IMR-90 (cell line): ENCODE measurements around the gene YIPF7. TPM values are rescaled to one million over a fixed set of nuclear protein-coding genes. Genes with fewer than 3 reads are reported as not detected.

ENCODE experiments used
- ATAC-seq: fragments of 200-7000 bp; cut with Tn5 transposase; 2 replicates; pipeline ENCODE4 v1.9.1; 2020; ENCODE audit warnings: low read depth, mild to moderate bottlenecking, moderate library complexity
- BruUV-seq: library from RNA; stranded (reverse); fragments of 400-500 nt; replicated peaks from 2 replicates; lab custom pipeline; 2021; lab: Mats Ljungman, UMichigan
- CTCF ChIA-PET: fragments of 300-600 bp; formaldehyde crosslinking; extraction: SDS; loops from one replicate; lab custom pipeline; 2021; ENCODE audit warnings: antibody characterized with exemption; lab: Yijun Ruan, JAX
- POLR2A ChIA-PET: fragments of 300-600 bp; sonication (Branson Sonifier 250); formaldehyde crosslinking; loops from one replicate; lab custom pipeline; 2022; ENCODE audit warnings: antibody characterized with exemption; ENCODE audit not compliant: unreplicated experiment; lab: Charles Lee
- DNase-seq: peaks from one replicate; pipeline ENCODE4 v3.0.0; 2013
- H2AFZ ChIP-seq: replicated peaks from 2 replicates; pipeline ENCODE3; 2013; ENCODE audit warnings: low read length, mild to moderate bottlenecking; ENCODE audit not compliant: poor library complexity
- H2AK5ac ChIP-seq: 2 replicates; pipeline ENCODE4 v1.6.1; 2013; ENCODE audit warnings: low read depth, low read length, inconsistent platforms
- H2AK9ac ChIP-seq: replicated peaks from 2 replicates; pipeline ENCODE3; 2013; ENCODE audit warnings: mild to moderate bottlenecking, low read depth, low read length, moderate library complexity; ENCODE audit not compliant: poor library complexity
- H2BK120ac ChIP-seq: 2 replicates; pipeline ENCODE4 v1.6.1; 2013; ENCODE audit warnings: low read depth, low read length, inconsistent platforms
- H2BK15ac ChIP-seq: 3 replicates; pipeline ENCODE4 v1.6.1; 2013; ENCODE audit warnings: low read depth, low read length, inconsistent platforms
- H2BK20ac ChIP-seq: 2 replicates; pipeline ENCODE4 v1.6.1; 2013; ENCODE audit warnings: low read depth, mild to moderate bottlenecking, inconsistent platforms, low read length, moderate library complexity
- H2BK5ac ChIP-seq: 2 replicates; pipeline ENCODE4 v1.6.1; 2013; ENCODE audit warnings: mild to moderate bottlenecking, low read depth, low read length, inconsistent platforms; ENCODE audit not compliant: poor library complexity, severe bottlenecking
- H3K14ac ChIP-seq: replicated peaks from 2 replicates; pipeline ENCODE4 v1.6.1; 2013; ENCODE audit warnings: low read depth, low read length, inconsistent platforms
- H3K18ac ChIP-seq: 2 replicates; pipeline ENCODE4 v1.6.1; 2013; ENCODE audit warnings: low read depth, low read length, control low read depth
- H3K23ac ChIP-seq: 2 replicates; pipeline ENCODE4 v1.6.1; 2013; ENCODE audit warnings: low read depth, low read length, inconsistent platforms
- H3K27ac ChIP-seq: 2 replicates; pipeline ENCODE4 v1.5.1; 2013; ENCODE audit warnings: mild to moderate bottlenecking, control low read depth, low read length; ENCODE audit not compliant: insufficient read depth
- H3K27me3 ChIP-seq: 2 replicates; pipeline ENCODE4 v1.6.1; 2013; ENCODE audit warnings: low read length; ENCODE audit not compliant: control insufficient read depth, insufficient read depth
- H3K36me3 ChIP-seq: 2 replicates; pipeline ENCODE4 v1.6.1; 2013; ENCODE audit warnings: low read length, mixed read lengths; ENCODE audit not compliant: control insufficient read depth, insufficient read depth
- H3K4ac ChIP-seq: 2 replicates; pipeline ENCODE4 v1.6.1; 2013; ENCODE audit warnings: low read depth, low read length, inconsistent platforms
- H3K4me1 ChIP-seq: 2 replicates; pipeline ENCODE4 v1.6.1; 2013; ENCODE audit warnings: low read length, mixed read lengths; ENCODE audit not compliant: control insufficient read depth, insufficient read depth
- H3K4me2 ChIP-seq: 2 replicates; pipeline ENCODE4 v1.6.1; 2013; ENCODE audit warnings: low read depth, mild to moderate bottlenecking, control low read depth, low read length, moderate library complexity
- H3K4me3 ChIP-seq: 2 replicates; pipeline ENCODE4 v1.5.1; 2013; ENCODE audit warnings: low read depth, mild to moderate bottlenecking, control low read depth, low read length, moderate library complexity; ENCODE audit not compliant: insufficient read depth
- H3K56ac ChIP-seq: 2 replicates; pipeline ENCODE4 v1.6.1; 2013; ENCODE audit warnings: low read length, inconsistent platforms; ENCODE audit not compliant: insufficient read depth; ENCODE audit errors: extremely low read depth
- H3K79me1 ChIP-seq, 2 experiments: 2 replicates each; pipeline ENCODE4 v1.6.1; 2013; ENCODE audit warnings: low read length in 2 of 2, inconsistent platforms in 1 of 2, low read depth in 1 of 2
- H3K9ac ChIP-seq: 2 replicates; pipeline ENCODE4 v1.6.1; 2013; ENCODE audit warnings: low read depth, low read length, control low read depth
- H3K9me1 ChIP-seq: 2 replicates; pipeline ENCODE4 v1.6.1; 2013; ENCODE audit warnings: low read length, inconsistent platforms; ENCODE audit not compliant: insufficient read depth
- H3K9me3 ChIP-seq: 2 replicates; pipeline ENCODE4 v1.6.1; 2013; ENCODE audit warnings: low read length; ENCODE audit not compliant: control insufficient read depth, insufficient read depth
- H4K20me1 ChIP-seq: 2 replicates; pipeline ENCODE4 v1.6.1; 2013; ENCODE audit warnings: low read length, inconsistent platforms; ENCODE audit not compliant: insufficient read depth
- H4K5ac ChIP-seq: 2 replicates; pipeline ENCODE4 v1.6.1; 2013; ENCODE audit warnings: mild to moderate bottlenecking, low read depth, low read length, control low read depth
- H4K8ac ChIP-seq, 2 experiments: 2 replicates each; pipeline ENCODE4 v1.6.1; 2013; ENCODE audit warnings: low read depth in 2 of 2, low read length in 2 of 2, control low read depth in 1 of 2, inconsistent platforms in 1 of 2
- H4K91ac ChIP-seq: 2 replicates; pipeline ENCODE4 v1.6.1; 2013; ENCODE audit warnings: low read depth, low read length, inconsistent platforms; ENCODE audit not compliant: insufficient read depth
- BHLHE40 ChIP-seq: fragments of 150-350 bp; IDR thresholded peaks from 2 replicates; pipeline ENCODE4 v1.6.1; 2016; ENCODE audit warnings: mild to moderate bottlenecking, low read depth, low read length
- CEBPB ChIP-seq: IDR thresholded peaks from 2 replicates; pipeline ENCODE4 v1.6.1; 2012; ENCODE audit warnings: low read depth, low read length, improper control_type of control experiment
- MAFK ChIP-seq: IDR thresholded peaks from 2 replicates; pipeline ENCODE4 v1.6.1; 2012; ENCODE audit warnings: low read depth, low read length, improper control_type of control experiment
- MXI1 ChIP-seq: IDR thresholded peaks from 2 replicates; pipeline ENCODE4 v1.6.1; 2012; ENCODE audit warnings: low read depth, mild to moderate bottlenecking, low read length, moderate library complexity, borderline replicate concordance
- NFE2L2 ChIP-seq: fragments of 150-350 bp; IDR thresholded peaks from 2 replicates; pipeline ENCODE4 v1.6.1; 2016; ENCODE audit warnings: low read depth, mild to moderate bottlenecking, low read length
- POLR2A ChIP-seq: IDR thresholded peaks from 2 replicates; pipeline ENCODE4 v1.6.1; 2012; ENCODE audit warnings: mild to moderate bottlenecking, low read depth, low read length
- RAD21 ChIP-seq: IDR thresholded peaks from 2 replicates; pipeline ENCODE4 v1.6.1; 2012; ENCODE audit warnings: low read length, improper control_type of control experiment
- RCOR1 ChIP-seq: IDR thresholded peaks from 2 replicates; pipeline ENCODE4 v1.6.1; 2012; ENCODE audit warnings: mild to moderate bottlenecking, low read length, improper control_type of control experiment; ENCODE audit not compliant: insufficient replicate concordance
- RFX5 ChIP-seq: IDR thresholded peaks from 2 replicates; pipeline ENCODE4 v1.8.0; 2012; ENCODE audit warnings: low read depth, mild to moderate bottlenecking, low read length, moderate library complexity
- SMC3 ChIP-seq: fragments of 150-350 bp; IDR thresholded peaks from 2 replicates; pipeline ENCODE4 v1.6.1; 2016; ENCODE audit warnings: low read depth, mild to moderate bottlenecking, antibody characterized with exemption, low read length, moderate library complexity
- WGBS, 2 experiments: methylation state at CpG; one replicate each; pipeline versions ENCODE4 v1.1.5 to v1.1.7; 2013; ENCODE audit warnings: missing lambda C conversion rate in 2 of 2; ENCODE audit not compliant: insufficient read length in 1 of 2; ENCODE audit errors: extremely low coverage in 2 of 2; 5-methylcytosine and 5-hydroxymethylcytosine counted together
- dilution Hi-C: fragments of 300-500 bp; cut with HindIII; formaldehyde crosslinking; loops from one replicate; pipeline ENCODE4 v1.14.3; 2018; ENCODE audit warnings: low sequenced_read_pairs; ENCODE audit not compliant: unreplicated experiment
- in situ Hi-C: fragments of 300-500 bp; cut with MboI; formaldehyde crosslinking; loops from 3 replicates; pipeline ENCODE4 v1.14.3; 2019; ENCODE audit warnings: low sequenced_read_pairs, inconsistent platforms, mixed read lengths
- intact Hi-C: fragments of 100-400 bp; cut with micrococcal nuclease; formaldehyde crosslinking; loops from 2 replicates; pipeline ENCODE4 v1.10.0; 2022
- polyA plus RNA-seq, 3 experiments: library from polyadenylated mRNA; depleted of rRNA; stranded (reverse); fragments of >200 nt; gene quantifications; 2 replicates each; pipeline ENCODE4 v1.2.3, GENCODE V29; 2012; ENCODE audit warnings: low replicate concordance in 1 of 3
- total RNA-seq: library from RNA; depleted of rRNA; stranded (reverse); fragments of >200 nt; gene quantifications from 2 replicates; pipeline ENCODE4 v1.2.3, GENCODE V29; 2012
- TF ChIP-seq, protein P1 (sequence below): fragments of 150-350 bp; IDR thresholded peaks from 2 replicates; pipeline ENCODE4 v1.6.1; 2017; ENCODE audit warnings: mild to moderate bottlenecking, antibody characterized with exemption, low read length, low read depth

Gene YIPF7
- total and polyA plus RNA-seq, 2 of the 4 experiments (the other 2 are of a cell fraction) = not detected

GRCh38 chr4:44616621-44617020 is 34.8 kb downstream of the YIPF7 start:
- H3K4ac ChIP-seq = no peak overlapping the region
- no peaks in the 10 kb centered on the region for H3K4me1 ChIP-seq
- in situ Hi-C loops (no loop called here), intact Hi-C loops (no loop called here), dilution Hi-C loops (no loop called here)
- H2AFZ ChIP-seq = no peak overlapping the region
- no peaks in the 10 kb centered on the region for H3K79me1 ChIP-seq
- no CpG with 5 or more reads among the region's 1 CpG for WGBS, 2 experiments
- no peak overlapping the region for H3K4me3 ChIP-seq
- no peak overlapping the region for H2BK5ac ChIP-seq
- H2BK15ac ChIP-seq = no peak overlapping the region
- no peaks in the 10 kb centered on the region for H3K27me3 ChIP-seq
- H2BK20ac ChIP-seq = no peak overlapping the region
- no peak overlapping the region for H3K9ac ChIP-seq
- no peaks in the 10 kb centered on the region for H4K20me1 ChIP-seq
- H2BK120ac ChIP-seq = no peak overlapping the region
- H3K27ac ChIP-seq = no peak overlapping the region
- no peaks in the 10 kb centered on the region for H3K9me1 ChIP-seq
- no peak overlapping the region for H4K91ac ChIP-seq
- no peak overlapping the region for H3K14ac ChIP-seq
- H3K9me3 ChIP-seq = 0 out of 2 replicates have a peak, but pooled peaks cover 2% of the 10 kb centered on the region
- no peak overlapping the region for H4K5ac ChIP-seq
- no peak overlapping the region for H2AK5ac ChIP-seq
- no peak for DNase-seq
- ATAC-seq = no peak
- H3K23ac ChIP-seq = no peak overlapping the region
- BruUV-seq = no TSS peak
- POLR2A ChIA-PET = no interaction called here
- no peak overlapping the region for H3K56ac ChIP-seq
- CTCF ChIA-PET = no interaction called here
- no peak overlapping the region for H3K4me2 ChIP-seq
- H4K8ac ChIP-seq = no peak overlapping the region
- no peak overlapping the region for H2AK9ac ChIP-seq
- H3K18ac ChIP-seq = no peak overlapping the region
- TF ChIP-seq CEBPB (no peak), BHLHE40 (no peak), MXI1 (no peak), RAD21 (no peak), SMC3 (no peak), POLR2A (no peak), RCOR1 (no peak), RFX5 (no peak), MAFK (no peak), NFE2L2 (no peak)
- TF ChIP-seq, protein P1, sequence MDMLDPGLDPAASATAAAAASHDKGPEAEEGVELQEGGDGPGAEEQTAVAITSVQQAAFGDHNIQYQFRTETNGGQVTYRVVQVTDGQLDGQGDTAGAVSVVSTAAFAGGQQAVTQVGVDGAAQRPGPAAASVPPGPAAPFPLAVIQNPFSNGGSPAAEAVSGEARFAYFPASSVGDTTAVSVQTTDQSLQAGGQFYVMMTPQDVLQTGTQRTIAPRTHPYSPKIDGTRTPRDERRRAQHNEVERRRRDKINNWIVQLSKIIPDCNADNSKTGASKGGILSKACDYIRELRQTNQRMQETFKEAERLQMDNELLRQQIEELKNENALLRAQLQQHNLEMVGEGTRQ = no peak
- H3K36me3 ChIP-seq = no peaks in the 10 kb centered on the region
